NCI-H82 (cell line): ENCODE results near the gene SBK3.
"Not testable (repeated sequence)": the region's sequence is repeated elsewhere in the genome, so short reads cannot be mapped to it uniquely, and the experiment has no call there.

Source experiments
- DNase-seq: peaks from one replicate; lab custom pipeline; 2025; lab: John Stamatoyannopoulos, UW

Gene SBK3

DNA sequence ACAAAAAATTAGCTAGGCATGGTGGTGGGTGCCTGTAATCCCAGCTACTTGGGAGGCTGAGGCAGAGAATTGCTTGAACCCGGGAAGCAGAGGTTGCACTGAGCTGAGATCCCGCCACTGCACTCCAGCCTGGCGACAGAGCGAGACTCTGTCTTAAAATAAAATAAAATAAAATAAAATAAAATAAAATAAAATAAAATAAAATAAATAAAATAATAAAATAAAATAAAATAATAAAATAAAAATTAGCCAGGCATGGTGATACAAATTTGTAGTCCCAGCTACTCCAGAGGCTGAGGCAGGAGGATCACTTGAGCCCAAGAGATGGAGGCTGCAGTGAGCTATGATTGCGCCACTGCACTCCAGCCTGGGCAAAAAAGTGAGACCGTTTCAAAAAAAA is 28.6 kb upstream of the SBK3 start:
- DNase-seq, result not testable (repeated sequence)

DNA sequence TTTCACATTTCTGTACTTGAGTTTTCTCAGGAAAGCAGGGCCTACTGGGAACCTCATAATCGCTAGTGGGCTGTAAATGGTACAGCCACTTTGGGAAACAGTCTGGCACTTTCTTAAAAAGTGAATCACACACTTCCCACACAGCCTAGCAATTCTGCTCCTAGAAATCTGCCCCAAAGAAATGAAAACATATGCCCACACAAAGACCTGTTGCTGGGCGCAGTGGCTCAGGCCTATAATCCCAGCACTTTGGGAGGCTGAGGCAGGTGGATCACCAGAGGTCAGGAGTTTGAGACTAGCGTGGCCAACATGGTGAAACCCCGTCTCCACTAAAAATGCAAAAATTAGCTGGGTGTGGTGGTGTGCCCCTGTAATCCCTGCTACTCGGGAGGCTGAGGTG is 24.1 kb upstream of the SBK3 start:
- not testable (repeated sequence) for DNase-seq

DNA sequence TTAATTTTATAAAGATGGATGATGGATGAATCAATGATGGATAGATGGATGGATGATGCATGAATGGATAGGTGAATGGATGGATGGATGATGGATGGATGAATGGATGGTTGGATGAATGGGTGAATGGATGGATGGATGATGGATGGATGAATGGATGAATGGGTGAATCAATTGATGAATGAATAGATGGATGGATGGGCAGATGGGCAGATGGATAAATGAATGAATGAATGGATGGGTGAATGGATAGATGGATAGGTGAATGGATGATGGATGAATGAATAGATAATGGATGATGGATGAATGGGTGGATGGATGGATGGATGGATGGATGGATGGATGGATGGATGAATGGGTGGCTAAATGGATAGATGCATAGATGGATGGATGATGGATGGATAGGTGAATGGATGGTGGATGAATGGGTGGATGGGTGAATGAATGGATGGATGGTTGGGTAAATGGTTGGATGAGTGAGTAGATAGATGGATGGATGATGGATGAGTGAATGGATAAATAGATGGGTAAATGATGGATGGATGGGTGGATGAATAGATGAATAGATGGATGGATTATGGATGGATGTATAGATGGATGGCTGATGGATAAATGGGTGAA is 22.5 kb upstream of the SBK3 start:
- no peak for DNase-seq

DNA sequence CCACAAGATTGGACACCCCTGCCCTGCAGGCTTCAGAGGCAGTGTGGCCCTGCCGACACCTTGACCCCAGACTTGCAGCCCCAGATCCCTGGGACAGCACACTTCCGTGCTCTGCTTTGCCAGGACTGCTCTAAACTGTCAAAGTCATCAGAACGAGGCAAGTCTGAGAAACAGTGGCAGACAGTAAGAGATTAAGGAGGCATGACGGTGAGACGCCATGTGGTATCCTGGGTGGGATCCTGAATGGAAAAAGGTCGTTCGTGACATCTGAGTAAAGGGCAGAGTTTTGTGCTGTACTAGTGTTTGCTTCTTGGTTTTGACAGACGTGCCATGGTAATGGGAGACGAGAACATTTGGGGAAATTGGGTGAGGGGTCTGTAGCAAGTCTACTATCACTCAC is 21.5 kb upstream of the SBK3 start:
- no peak for DNase-seq

DNA sequence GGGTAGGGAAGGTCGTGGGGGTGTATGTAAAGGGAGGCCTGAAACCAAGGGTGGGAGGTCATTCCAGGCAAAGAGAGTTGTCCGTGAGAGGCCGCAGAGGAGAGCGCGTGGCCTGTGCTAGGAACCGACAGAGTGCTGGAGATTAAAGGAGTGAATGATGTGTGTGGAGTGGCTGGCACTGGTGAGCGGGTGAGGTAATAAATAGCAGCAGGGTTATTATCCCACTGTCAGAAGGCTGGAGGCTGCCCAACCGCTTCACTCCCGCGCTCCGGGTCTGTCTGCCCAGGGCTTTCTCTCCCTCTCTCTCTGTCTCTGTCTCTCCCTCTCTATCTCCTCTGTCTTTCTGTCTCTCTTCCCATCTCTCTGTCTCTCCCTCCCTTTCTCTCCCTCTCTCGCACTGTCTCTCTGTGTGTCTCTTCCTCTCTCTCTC is 17.9 kb upstream of the SBK3 start:
- peak; percentile 63 for DNase-seq

DNA sequence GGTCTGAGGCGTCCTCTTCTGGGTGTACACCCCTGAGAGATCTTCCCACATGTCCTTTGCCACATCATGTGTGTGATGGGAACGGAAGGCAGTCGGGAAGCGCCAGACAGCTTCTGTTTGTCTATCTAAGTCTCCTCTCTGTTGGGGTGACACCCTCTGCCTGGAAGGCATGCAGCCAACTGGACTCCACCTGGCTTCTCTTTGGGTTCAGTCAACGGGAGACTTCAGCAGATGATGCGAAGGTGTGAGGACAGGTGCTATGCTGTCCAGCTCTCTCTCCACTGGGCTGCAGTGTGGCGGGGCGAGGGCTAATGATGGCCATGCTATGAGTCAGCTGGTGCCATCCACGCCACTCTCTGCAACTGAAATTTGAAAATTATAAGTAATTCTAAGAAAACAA is 14.3 kb upstream of the SBK3 start:
- no peak for DNase-seq

DNA sequence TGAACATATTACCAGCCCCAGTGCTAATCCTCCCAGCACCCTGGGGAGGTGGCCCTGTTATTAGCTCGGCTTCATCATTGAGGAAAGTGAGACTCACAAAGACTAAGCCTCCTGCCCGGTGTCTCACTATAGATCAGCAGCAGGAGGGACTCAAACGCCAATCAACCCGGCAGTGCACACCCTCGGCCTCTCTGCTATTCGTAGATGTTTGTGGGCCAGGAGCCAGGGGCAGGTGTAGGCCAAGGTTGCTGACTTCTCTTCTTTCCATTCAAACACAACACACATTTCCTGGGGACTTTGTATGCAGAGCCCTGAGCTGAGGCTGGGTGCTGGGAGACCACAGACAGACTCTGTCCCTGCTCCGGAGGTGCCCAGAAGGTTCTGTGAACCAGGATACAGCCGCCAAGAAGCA is 9.4 kb upstream of the SBK3 start:
- peak; percentile 71 for DNase-seq

DNA sequence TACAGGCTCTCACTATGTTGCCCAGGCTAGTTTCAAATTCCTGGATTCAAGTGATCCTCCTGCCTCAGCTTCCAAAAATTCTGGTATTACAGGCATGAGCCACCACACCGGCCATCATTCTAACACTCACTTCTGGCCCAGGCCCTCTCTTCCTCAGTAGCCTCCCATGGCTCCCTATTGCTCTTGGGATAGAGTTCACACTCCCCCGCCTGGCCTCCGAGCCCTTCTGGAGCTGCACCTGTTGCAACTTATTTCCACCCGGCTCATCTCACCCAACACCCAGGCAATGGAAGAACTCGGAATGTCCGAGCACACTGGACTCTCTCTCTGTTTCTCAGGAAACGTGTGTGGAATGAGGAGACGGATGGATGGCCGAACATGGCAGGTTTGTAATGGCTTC is 9.0 kb upstream of the SBK3 start:
- peak; percentile 56 for DNase-seq

DNA sequence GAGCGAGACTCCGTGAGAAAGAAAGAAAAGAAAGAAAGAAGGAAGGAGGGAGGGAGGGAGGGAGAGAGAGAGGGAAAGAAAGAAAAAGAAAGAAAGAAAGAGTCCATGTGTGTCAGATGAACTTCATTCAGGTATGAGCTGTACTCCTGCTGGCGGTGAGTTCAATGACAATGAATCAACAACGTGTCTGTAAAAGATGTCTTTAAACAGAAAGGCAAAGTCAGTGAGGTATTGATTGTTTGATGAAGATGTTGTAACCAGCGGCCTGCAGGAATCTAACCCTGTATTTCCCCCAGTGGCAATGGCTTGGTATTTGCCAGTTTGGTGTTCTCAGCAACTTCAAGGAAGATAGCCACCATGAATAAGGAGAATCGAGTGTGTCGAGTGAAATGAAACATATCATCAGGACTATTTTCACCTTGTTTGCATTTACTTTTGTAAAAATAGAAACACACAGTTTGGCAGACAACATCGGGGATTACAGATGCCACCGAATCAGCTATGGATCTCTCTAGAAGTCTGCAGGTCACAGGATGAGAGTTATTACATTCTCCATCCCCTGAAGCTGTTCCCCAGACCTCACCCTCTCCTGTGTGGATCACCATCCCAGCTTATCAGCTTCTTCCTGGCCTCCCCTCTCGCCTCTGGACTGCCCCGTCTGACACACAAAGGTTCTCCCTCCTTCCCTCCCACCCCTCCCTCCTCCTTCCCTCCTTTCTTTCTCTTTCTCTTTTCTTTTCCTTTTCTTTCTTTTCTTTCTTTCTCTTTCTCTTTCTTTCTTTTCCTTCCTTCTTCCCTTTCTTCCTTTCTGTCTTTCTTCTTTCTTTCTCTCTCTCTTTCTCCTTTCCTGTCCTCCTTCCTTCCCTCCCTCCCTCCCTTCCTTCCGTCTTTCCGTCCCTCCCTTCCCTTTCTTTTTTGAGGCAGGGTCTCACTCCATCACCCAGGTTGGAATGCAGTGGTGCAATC is 8.2 kb upstream of the SBK3 start:
- DNase-seq, result no peak

DNA sequence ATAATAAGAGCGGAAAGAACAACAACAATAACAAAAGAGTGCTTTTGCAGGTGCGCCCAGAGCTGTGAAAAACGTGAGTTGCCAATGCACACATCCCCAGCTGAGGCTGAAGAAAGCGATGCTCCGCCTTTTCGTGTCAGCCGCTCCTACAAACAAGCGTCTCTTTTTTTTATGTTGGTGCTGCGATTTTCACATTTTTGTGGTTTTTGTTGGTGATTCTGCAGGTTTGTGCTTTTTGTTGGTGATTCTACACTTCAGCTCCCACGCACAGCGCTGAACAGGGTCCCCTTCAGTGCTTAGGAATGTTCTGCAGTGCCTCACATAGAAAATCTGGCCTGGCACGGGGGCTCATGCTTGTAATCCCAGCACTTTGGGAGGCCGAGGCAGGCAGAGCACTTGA is 7.3 kb upstream of the SBK3 start:
- DNase-seq, result no peak

DNA sequence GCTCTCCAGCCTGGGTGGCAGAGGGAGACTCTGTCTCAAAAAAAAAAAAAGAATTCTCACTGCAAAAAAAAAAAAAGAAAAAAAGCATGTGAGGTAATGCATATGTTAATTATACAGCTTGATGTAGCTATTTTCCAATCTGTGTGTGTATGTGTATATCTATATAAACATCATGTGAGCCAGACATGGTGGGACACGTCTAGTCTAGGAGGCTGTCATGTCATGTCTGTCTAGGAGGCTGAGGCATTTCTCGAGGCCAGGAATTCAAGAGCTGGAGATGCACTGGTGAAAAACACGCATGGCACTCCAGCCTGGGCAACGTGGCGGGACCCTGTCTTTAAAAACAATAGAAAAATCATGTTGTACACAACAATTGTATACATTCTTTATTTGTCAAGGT is 6.9 kb upstream of the SBK3 start:
- no peak for DNase-seq

DNA sequence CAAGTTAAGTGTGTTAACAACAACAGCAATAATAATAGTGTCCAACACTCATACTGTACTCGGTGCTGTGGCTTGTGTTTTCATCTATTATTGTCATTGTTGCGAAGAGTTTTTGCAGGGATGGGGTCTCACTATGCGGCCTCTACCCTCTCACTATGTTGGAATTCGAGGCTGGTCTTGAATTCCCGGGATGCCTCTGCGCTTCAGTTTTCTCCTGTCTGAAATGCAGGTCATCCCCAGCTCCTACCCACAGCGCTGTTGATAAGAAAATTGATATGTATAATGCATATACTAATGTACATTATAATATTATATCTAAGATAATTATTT is 4.9 kb upstream of the SBK3 start:
- no peak for DNase-seq

DNA sequence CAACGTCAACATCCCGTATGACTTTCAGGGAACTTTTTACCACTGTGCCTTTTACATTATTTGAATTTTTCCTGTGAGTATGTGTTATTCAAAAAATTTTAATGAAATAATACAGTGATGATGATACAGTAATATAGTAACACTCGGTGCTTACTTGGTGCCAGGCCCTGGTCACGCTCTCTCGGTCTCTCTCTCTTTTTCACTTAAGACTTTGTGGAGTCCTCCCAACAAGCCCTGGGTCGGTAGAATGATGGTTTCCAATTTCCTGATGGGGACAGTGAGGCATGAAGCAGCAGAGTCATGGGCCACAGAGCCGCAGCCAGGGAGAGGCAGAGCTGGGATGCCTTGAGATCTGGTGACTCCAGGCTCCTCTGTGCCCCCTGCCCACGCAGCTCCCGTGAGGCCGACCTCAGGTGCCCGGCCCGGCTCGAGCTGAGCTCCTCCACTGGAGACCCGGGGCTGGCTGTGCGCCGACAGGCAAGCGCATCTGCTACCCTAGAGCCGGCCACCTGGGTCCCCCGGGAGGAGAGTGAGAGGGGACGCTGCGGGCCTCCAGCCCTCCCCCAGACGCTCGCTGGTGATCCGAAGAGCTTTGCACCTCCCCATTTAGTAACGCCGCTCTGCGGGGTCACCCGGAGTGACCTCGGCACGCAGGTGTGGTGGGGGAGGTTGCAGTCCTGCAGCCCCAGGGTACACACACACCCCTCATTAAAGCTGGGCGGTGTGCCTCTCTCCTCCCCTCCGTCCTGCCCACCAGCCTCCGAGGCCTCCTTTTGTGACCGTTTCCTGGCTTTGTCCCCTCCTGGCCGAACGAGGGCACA is 4.4 kb upstream of the SBK3 start:
- DNase-seq, result peak; percentile 68

DNA sequence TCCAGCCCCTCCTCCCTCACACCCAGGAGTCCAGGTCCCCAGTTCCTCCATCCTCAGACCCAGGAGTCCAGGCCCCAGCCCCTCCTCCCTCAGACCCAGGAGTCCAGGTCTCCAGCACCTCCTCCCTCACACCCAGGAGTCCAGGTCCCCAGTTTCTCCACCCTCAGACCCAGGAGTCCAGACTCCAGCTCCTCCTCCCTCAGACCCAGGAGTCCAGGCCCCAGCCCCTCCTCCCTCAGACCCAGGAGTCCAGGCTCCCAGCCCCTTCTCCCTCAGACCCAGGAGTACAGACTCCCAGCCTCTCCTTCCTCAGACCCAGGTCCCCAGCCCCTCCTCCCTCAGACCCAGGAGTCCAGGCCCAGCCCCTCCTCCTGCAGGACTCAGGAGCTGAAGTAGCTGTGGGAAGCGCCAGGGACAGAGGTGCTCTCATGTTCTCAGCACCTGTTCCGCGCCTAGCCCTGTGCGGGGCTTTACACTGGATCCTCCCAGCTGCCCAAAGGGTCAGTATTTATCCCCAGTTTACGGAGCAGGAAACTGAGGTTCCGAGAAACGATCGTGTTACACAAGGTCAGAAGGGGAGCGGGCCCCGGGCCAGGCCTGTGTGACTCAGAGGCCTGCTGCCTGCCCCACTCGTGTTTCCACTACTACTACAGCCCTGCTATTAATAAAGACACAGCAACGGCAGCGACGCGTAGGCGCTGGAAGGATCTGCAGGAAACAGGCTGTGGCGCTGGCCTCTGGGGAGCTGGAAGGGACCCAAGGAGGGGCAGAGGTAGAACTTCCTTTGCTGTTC is 1.7 kb upstream of the SBK3 start:
- no peak for DNase-seq

DNA sequence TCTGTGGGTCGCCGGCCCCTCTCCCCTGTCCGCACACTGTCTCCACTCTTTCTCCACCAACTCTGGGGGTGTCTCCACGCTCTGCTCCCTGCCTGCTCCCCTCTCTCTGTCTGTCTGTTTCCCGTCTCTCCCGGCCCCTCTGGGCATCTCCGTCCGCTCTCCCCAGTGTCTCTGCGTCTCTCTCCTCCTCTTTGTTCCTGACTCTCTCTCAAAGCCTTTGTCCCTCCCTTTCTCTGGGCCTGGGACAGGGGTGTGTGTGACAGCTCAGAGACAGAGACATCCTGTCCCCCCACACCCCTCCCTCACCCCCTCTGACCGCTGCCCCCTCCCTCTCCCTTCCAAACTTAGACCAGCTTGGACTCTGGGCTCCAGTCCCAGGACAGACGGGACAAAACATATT is 668 bp upstream of the SBK3 start:
- no peak for DNase-seq

DNA sequence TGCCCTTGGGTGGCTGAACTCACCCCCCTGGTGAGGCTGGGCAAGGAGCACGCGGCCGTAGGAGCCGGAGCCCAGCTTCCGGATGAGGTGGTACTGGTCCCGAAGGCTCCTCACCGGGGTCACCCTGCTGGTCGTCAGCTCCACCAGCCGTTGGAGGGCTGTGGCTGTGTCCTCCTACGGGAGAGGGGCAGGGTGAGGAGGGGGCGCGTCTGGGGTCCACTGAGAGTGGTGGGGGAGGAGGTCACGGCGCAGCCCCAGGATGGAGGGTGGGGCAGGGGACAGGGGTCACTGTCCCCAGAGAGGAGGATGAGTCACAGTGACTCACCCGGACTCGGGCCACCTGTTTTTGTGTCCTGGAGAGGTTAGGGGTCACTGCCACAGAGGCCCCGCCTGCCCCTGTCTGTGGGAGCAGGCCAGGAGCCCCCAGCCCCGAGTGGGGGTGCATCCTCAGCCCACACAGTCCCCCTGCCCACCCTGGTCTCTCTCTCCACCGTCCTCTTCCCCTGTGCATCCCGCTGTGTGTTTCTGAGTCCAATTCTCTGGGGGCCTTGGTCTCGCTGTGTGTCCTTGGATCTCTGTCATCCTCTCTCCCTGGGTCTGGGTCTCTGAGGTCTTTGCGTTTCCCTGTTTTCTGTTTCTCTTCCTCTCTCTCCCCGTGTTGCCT is 435 bp downstream of the SBK3 start:
- no peak for DNase-seq

DNA sequence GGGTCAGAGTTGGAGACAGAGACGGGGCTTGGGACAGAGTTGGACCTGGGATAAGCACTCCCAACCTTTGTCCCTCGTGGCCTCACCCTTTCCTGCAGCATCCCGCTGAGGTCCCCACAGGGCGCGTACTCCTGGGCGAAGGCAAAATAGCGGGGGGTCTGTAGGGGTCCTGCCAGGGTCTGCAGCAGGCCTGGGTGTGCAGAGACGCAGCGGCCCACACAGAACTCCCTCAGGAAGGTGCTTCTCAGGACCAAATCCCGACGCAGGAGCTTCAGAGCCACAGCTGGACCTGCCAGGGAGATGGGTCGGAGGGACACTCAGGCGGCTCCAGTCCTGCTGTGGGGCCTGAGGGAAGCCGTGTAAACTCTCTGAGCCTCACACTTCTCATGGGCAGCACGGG is 1.3 kb downstream of the SBK3 start:
- DNase-seq, result no peak

DNA sequence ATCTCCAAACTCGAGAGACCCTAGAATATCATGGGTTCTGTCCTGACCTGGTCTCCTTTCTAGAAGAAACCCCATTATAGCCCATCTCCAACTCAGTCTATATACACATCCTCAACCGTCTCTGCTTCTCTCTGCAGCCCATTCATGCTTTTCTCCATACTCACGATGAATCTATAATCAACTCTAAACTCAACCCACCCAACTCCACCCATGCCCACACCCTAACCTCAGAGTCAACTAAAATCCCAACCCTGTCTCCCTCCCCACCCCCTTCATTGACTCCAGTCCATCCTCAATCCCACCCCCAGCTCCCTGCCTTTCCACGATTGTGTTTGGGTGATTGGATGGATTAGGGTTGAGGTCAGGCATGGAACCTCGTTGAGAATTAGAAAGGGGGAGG is 1.8 kb downstream of the SBK3 start:
- DNase-seq, result no peak

DNA sequence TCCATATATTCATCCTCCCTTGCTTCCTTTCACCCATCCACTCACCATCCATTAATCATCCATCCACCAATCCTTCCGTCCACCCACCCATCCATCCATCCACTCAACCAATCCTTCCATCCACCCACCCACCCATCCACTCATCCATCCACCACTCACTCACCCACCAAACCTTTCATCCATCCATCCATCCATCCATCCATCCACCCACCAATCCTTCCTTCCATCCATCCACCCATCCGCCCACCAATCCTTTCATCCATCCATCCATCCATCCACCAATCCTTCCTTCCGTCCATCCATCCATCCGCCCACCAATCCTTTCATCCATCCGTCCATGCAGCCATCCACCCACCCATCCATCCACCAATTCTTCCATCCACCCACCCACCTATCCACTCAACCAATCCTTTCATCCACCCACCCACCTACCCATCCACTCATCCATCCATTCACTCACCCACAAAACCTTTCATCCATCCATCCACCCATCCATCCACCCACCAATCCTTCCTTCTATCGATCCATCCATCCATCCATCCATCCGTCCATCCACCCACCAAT is 3.0 kb downstream of the SBK3 start:
- no peak for DNase-seq

DNA sequence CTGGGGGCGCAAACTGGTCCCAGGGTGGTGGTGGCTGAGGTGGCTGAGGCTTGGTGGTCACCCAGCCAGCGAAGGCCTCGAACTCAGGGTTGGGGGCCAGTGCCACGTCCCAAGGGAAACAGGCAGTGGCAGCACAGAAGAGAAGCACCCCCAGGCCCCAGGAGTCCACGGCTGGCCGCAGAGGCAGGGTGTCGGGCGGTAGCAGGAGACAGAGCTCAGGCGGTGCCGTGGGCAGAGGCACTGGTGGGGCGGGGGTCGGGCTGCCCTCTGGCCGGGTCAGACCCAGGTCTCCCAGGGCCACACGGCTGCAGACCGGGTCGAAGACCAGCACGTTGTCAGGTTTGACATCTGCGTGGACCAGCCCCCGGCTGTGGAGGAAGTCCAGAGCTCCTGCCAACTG is 4.3 kb downstream of the SBK3 start:
- DNase-seq, result no peak

DNA sequence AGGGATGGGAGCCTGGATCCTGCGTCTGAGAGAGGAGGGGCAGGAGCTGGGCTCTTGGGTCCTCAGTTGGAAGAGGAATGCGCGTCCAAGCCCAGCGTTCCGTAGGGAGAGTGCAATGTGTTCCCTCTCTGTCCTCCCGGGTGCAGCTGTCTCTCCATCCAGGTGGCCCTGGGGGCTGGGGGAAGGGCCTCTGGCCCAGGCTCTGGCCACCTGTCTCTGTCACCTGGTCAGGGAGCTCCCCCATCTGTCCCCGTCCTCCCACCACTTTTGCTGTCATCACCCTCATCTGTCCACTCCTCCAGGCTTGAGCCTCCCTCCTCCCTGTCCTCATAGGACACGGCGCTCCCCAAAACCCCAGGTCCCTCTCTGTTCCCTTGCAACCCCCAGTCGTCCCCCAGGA is 4.7 kb downstream of the SBK3 start:
- peak; percentile 49 for DNase-seq
